Large intestine (tissue), 12 donors: ENCODE measurements around the gene SORCS3. TPM values are rescaled to one million over a fixed set of nuclear protein-coding genes. Genes with fewer than 3 reads are reported as not detected.
A peak's percentile ranks its signal among the peaks of the same experiment; 100 is the strongest.

Experiments used
- DNase-seq, 2 donors: peaks; one replicate each; pipeline versions ENCODE4 v3.0.0 to v3.0.0-alpha.2; 2013
- H3K27ac ChIP-seq: one replicate; pipeline ENCODE4 v1.5.1; 2013; ENCODE audit warnings: low read length
- H3K27me3 ChIP-seq: 2 replicates; pipeline ENCODE4 v1.6.1; 2013; ENCODE audit warnings: low read length; ENCODE audit not compliant: control insufficient read depth, insufficient read depth
- H3K36me3 ChIP-seq: 2 replicates; pipeline ENCODE4 v1.6.1; 2013; ENCODE audit warnings: low read length; ENCODE audit not compliant: control insufficient read depth, insufficient read depth
- H3K4me1 ChIP-seq: one replicate; pipeline ENCODE4 v1.6.1; 2013; ENCODE audit warnings: low read length; ENCODE audit not compliant: control insufficient read depth, insufficient read depth
- H3K4me3 ChIP-seq: one replicate; pipeline ENCODE4 v1.5.1; 2013; ENCODE audit warnings: low read length
- H3K9me3 ChIP-seq: one replicate; pipeline ENCODE4 v1.6.1; 2013; ENCODE audit warnings: mild to moderate bottlenecking, low read depth, low read length, moderate library complexity; ENCODE audit not compliant: control insufficient read depth
- WGBS: methylation state at CpG from one replicate; pipeline ENCODE4 v1.1.5; 2013; ENCODE audit warnings: low lambda C conversion rate; ENCODE audit not compliant: insufficient coverage; 5-methylcytosine and 5-hydroxymethylcytosine counted together
- long read RNA-seq, 11 donors: transcript quantifications; one replicate each; lab custom pipeline, GENCODE V29; 2026
- polyA plus RNA-seq: library from polyadenylated mRNA; unstranded; fragments of 120-200 nt; gene quantifications from one replicate; pipeline ENCODE4 v1.2.1, GENCODE V29; 2013

The SORCS3 gene
- 1.7 TPM for polyA plus RNA-seq
- long read RNA-seq, donor 1, result 0 reads
- long read RNA-seq, donor 2, result 0 reads
- long read RNA-seq, donor 3, result 0 reads
- long read RNA-seq, donor 4, result 0 reads
- long read RNA-seq, donor 5, result 0 reads
- long read RNA-seq, donor 6, result 0 reads
- long read RNA-seq, donor 7, result 0 reads
- long read RNA-seq, donor 8, result 0 reads
- long read RNA-seq, donor 9, result 0 reads
- long read RNA-seq, donor 10, result 0 reads
- long read RNA-seq, donor 11, result 0 reads

GRCh38 chr10:104641187-104641936 is at the start of gene SORCS3:
Gene SORCS3, plus strand, starts transcription at chr10:104641290.
- H3K4me1 ChIP-seq, result no peaks in the 10 kb centered on the region
- H3K9me3 ChIP-seq, result no peaks in the 10 kb centered on the region
- no peaks in the 10 kb centered on the region for H3K36me3 ChIP-seq
- peak within 1 kb of the TSS; percentile 23 for H3K4me3 ChIP-seq
- peaks cover 82% of the 10 kb centered on the region for H3K27me3 ChIP-seq
- no CpG with 5 or more reads among the region's 96 CpGs for WGBS
- H3K27ac ChIP-seq, result no peak within 1 kb of the TSS
- DNase-seq, result peak in 1 of 2 donors; percentile 5

- WGBS, result no CpG with 5 or more reads among the region's 3 CpGs
- H3K27ac ChIP-seq, result no peak overlapping the region
- no peaks in the 10 kb centered on the region for H3K4me1 ChIP-seq
- no peaks in the 10 kb centered on the region for H3K27me3 ChIP-seq
- DNase-seq, result no peak
- no peaks in the 10 kb centered on the region for H3K36me3 ChIP-seq
- no peak overlapping the region for H3K4me3 ChIP-seq
- H3K9me3 ChIP-seq, result no peaks in the 10 kb centered on the region
Measured at GRCh38 chr10:104591441-104591840, 49.6 kb upstream of the SORCS3 start.

- Histone ChIP-seq H3K4me3 (no peak overlapping the region), H3K9me3 (no peaks in the 10 kb centered on the region), H3K36me3 (no peaks in the 10 kb centered on the region), H3K27ac (no peak overlapping the region), H3K4me1 (no peaks in the 10 kb centered on the region), H3K27me3 (no peaks in the 10 kb centered on the region)
- DNase-seq, result no peak
- no CpG with 5 or more reads among the region's 1 CpG for WGBS
Measured at GRCh38 chr10:104601166-104601565, 39.9 kb upstream of the SORCS3 start.

- WGBS, result no CpG with 5 or more reads among the region's 7 CpGs
- no peak for DNase-seq
Measured at GRCh38 chr10:104608091-104608828, 32.8 kb upstream of the SORCS3 start.

GRCh38 chr10:104612571-104613205 is 28.4 kb upstream of the SORCS3 start:
- DNase-seq, result no peak
- no peaks in the 10 kb centered on the region for H3K4me1 ChIP-seq
- no peaks in the 10 kb centered on the region for H3K9me3 ChIP-seq
- H3K36me3 ChIP-seq, result no peaks in the 10 kb centered on the region
- no peak overlapping the region for H3K27ac ChIP-seq
- H3K27me3 ChIP-seq, result no peaks in the 10 kb centered on the region
- WGBS, result no CpG with 5 or more reads among the region's 6 CpGs
- no peak overlapping the region for H3K4me3 ChIP-seq

More at GRCh38 chr10:104608091-104608828, 32.8 kb upstream of the SORCS3 start:
- Histone ChIP-seq H3K27me3 (no peaks in the 10 kb centered on the region), H3K4me3 (no peak overlapping the region), H3K27ac (no peak overlapping the region), H3K36me3 (no peaks in the 10 kb centered on the region), H3K9me3 (no peaks in the 10 kb centered on the region), H3K4me1 (no peaks in the 10 kb centered on the region)

GRCh38 chr10:104613406-104613805 is 27.7 kb upstream of the SORCS3 start:
- no peak for DNase-seq
- no CpG with 5 or more reads among the region's 2 CpGs for WGBS
- H3K36me3 ChIP-seq, result no peaks in the 10 kb centered on the region
- H3K27ac ChIP-seq, result no peak overlapping the region
- no peak overlapping the region for H3K4me3 ChIP-seq
- H3K27me3 ChIP-seq, result no peaks in the 10 kb centered on the region
- H3K4me1 ChIP-seq, result no peaks in the 10 kb centered on the region
- no peaks in the 10 kb centered on the region for H3K9me3 ChIP-seq

- no peak overlapping the region for H3K27ac ChIP-seq
- H3K9me3 ChIP-seq, result no peaks in the 10 kb centered on the region
- WGBS, result 90% methylated on average over 2 of the region's 6 CpGs
- no peaks in the 10 kb centered on the region for H3K4me1 ChIP-seq
- H3K36me3 ChIP-seq, result no peaks in the 10 kb centered on the region
- DNase-seq, result no peak
- no peak overlapping the region for H3K4me3 ChIP-seq
- H3K27me3 ChIP-seq, result no peaks in the 10 kb centered on the region
Measured at GRCh38 chr10:104614245-104614831, 26.8 kb upstream of the SORCS3 start.

DNA sequence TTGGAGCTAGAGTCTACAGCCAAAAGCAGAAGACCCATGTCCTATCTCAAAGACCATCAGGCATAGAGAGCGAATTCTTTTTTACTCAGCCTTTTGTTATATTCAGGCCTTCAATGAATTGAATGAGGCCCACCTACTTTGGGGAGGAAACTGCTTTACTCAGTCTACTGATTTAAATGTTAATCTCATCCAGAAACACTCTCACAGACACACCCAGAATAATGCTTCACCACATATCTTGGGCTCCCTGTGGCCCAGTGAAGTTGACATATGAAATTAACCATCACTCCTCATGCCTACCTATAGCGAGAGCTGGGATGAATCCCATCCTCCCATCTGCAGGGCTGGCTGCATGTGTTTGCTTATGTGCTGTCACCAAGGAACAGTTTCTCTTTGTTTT is 26.0 kb upstream of the SORCS3 start:
- no peaks in the 10 kb centered on the region for H3K27me3 ChIP-seq
- no CpG with 5 or more reads among the region's 2 CpGs for WGBS

DNA sequence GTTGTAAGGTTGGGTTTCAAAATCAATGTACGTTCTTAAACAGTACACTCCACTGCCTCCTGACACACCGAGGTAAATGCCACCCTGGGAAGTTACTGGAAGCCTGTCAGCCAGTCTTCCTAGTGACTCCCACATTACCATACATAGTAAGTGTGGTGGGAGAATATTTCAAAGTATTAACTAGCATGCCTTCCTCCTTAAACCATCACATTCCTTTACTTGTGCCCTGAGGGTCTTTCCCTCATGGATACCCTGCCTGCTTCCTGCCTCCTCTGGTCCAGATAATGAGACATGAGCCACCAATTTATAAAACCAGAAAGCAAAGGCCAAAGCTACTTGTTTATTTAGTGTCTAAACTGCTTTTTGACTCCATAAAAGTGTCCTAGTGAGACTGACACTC is 23.3 kb upstream of the SORCS3 start:
- H3K4me1 ChIP-seq, result no peaks in the 10 kb centered on the region

More for the DNA sequence above, 26.0 kb upstream of the SORCS3 start:
- no peak for DNase-seq
- Histone ChIP-seq H3K36me3 (no peaks in the 10 kb centered on the region), H3K9me3 (no peaks in the 10 kb centered on the region), H3K4me3 (no peak overlapping the region), H3K4me1 (no peaks in the 10 kb centered on the region), H3K27ac (no peak overlapping the region)

DNA sequence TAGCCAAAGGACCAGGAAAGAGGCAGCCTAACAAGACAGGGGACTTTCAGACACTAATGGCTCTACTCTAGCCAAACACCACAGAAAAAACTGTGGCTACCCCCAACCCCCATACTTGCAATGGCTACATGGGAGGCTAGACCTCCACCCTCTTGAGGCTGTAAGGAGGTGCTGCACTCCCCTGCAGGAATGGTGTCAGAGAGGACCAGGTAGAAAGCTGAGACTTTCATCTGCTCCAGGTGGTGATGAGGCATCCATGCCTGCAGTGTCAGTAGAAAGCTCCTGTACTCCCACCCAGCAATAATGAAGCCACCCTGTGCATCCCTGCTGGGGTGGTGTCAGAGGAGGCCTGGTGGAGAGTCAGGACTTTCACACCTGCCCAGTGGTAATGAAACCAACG is 18.9 kb upstream of the SORCS3 start:
- Histone ChIP-seq H3K9me3 (no peaks in the 10 kb centered on the region), H3K4me3 (no peak overlapping the region), H3K27me3 (no peaks in the 10 kb centered on the region), H3K27ac (no peak overlapping the region), H3K4me1 (no peaks in the 10 kb centered on the region), H3K36me3 (no peaks in the 10 kb centered on the region)
- no peak for DNase-seq
- no CpG with 5 or more reads among the region's 1 CpG for WGBS

More for the DNA sequence above, 23.3 kb upstream of the SORCS3 start:
- H3K9me3 ChIP-seq, result no peaks in the 10 kb centered on the region
- no peak for DNase-seq
- H3K36me3 ChIP-seq, result no peaks in the 10 kb centered on the region
- no peak overlapping the region for H3K4me3 ChIP-seq
- no peaks in the 10 kb centered on the region for H3K27me3 ChIP-seq
- H3K27ac ChIP-seq, result no peak overlapping the region
- WGBS, result no CpG with 5 or more reads among the region's 2 CpGs
